Measurements from ENCODE around the gene HAUS5. TPM values are rescaled to one million over a fixed set of nuclear protein-coding genes. Genes with fewer than 3 reads are reported as not detected.

Gene HAUS5
- total and polyA plus RNA-seq, 12 donors, result 5.2 to 38.2 (median 10.8) TPM

- no peaks in the 10 kb centered on the region for H3K9me3 ChIP-seq (replicated peaks in 1 of 3)
- intact Hi-C loops (cut with DNase I), result no loop called here
- peaks cover 6 to 10% of the 10 kb centered on the region in 2 donors for H3K4me1 ChIP-seq (replicated peaks in 1 of 2)
- no peaks in the 10 kb centered on the region for H3K36me3 ChIP-seq (replicated peaks in 1 of 2)
- DNase-seq, result no peak
- H3K4me3 ChIP-seq, result no peak overlapping the region
- H3K27ac ChIP-seq, result no peak overlapping the region
- no peaks in the 10 kb centered on the region for H3K27me3 ChIP-seq
- TF ChIP-seq POLR2A (IDR thresholded peaks at IDR 0.05) (no peak), CTCF (IDR thresholded peaks at IDR 0.05) (no peak)
- 89 to 100% (median 96%) methylated on average over 2 to 17 of the region's 17 CpGs for WGBS, 4 donors
Observed at GRCh38 chr19:35615036-35615435, 2.5 kb downstream of the HAUS5 start.

GRCh38 chr19:35618857-35619256 lies 6.3 kb downstream of the HAUS5 start:
- 84 to 100% (median 95%) methylated on average over 1 to 7 of the region's 7 CpGs for WGBS, 4 donors
- Histone ChIP-seq H3K27me3 (no peaks in the 10 kb centered on the region), H3K9me3 (replicated peaks in 1 of 3) (no peaks in the 10 kb centered on the region), H3K4me3 (no peak overlapping the region), H3K27ac (no peak overlapping the region), H3K4me1 (replicated peaks in 1 of 2) (no peaks in the 10 kb centered on the region), H3K36me3 (replicated peaks in 1 of 2) (no peaks in the 10 kb centered on the region)
- intact Hi-C loops (cut with DNase I), result no loop called here
- no peak for DNase-seq
- no peak for TF ChIP-seq CTCF (IDR thresholded peaks at IDR 0.05)
- TF ChIP-seq POLR2A (IDR thresholded peaks at IDR 0.05), result no peak

GRCh38 chr19:35619290-35619923 lies 6.9 kb downstream of the HAUS5 start:
- WGBS, 4 donors, result 92 to 100% (median 96%) methylated on average over 5 to 12 of the region's 12 CpGs
- Histone ChIP-seq H3K4me1 (replicated peaks in 1 of 2) (no peaks in the 10 kb centered on the region), H3K4me3 (no peak overlapping the region), H3K27ac (no peak overlapping the region), H3K9me3 (replicated peaks in 1 of 3) (no peaks in the 10 kb centered on the region), H3K36me3 (replicated peaks in 1 of 2) (no peaks in the 10 kb centered on the region), H3K27me3 (no peaks in the 10 kb centered on the region)
- TF ChIP-seq POLR2A (IDR thresholded peaks at IDR 0.05) (no peak), CTCF (IDR thresholded peaks at IDR 0.05) (no peak)
- DNase-seq, result no peak
- intact Hi-C loops (cut with DNase I), result no loop called here

GRCh38 chr19:35620001-35620400 lies 7.5 kb downstream of the HAUS5 start:
- H3K27ac ChIP-seq, result no peak overlapping the region
- H3K4me1 ChIP-seq (replicated peaks in 1 of 2), result no peaks in the 10 kb centered on the region
- H3K27me3 ChIP-seq, result no peaks in the 10 kb centered on the region
- intact Hi-C loops (cut with DNase I), result no loop called here
- H3K4me3 ChIP-seq, result no peak overlapping the region
- no peak for DNase-seq
- no peaks in the 10 kb centered on the region for H3K36me3 ChIP-seq (replicated peaks in 1 of 2)
- no peaks in the 10 kb centered on the region for H3K9me3 ChIP-seq (replicated peaks in 1 of 3)
- TF ChIP-seq CTCF (IDR thresholded peaks at IDR 0.05), result no peak
- TF ChIP-seq POLR2A (IDR thresholded peaks at IDR 0.05), result no peak
- 91 to 95% (median 93%) methylated on average over 10 to 17 of the region's 17 CpGs for WGBS, 4 donors
